SK-N-SH treated with all-trans-retinoic acid at 6 μM for 48 hours (cell line): ENCODE results near the gene CNTNAP2.

Experiments
- PPARA ChIP-seq: fragments of 250-450 bp; sonication (Bioruptor Pico); IDR thresholded peaks from 2 replicates; pipeline ENCODE4 v1.5.0; 2020; ENCODE audit warnings: mild to moderate bottlenecking, borderline replicate concordance
- TOX ChIP-seq: fragments of 250-450 bp; sonication (Bioruptor Pico); IDR thresholded peaks from 2 replicates; pipeline ENCODE4 v1.8.0; 2021; ENCODE audit warnings: mild to moderate bottlenecking, moderate library complexity, borderline replicate concordance

DNA sequence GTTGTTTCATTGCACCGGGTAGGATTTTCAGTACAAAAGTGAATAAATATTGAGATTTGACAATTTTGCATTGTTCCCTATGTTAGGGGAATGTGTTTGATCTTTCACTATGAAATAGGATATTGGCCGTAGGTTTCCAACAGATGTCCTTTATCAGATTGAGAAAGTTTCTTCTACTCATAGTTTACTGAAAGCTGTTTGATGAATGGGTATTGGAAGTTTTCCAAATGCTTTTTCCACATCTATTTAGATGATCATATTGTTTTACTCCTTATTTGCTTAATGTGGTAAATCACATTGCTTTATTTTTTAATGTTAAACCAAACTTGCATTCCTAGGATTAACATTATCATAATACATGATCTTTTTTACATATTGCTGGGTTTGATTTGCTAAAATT, 2296.1 kb downstream of the CNTNAP2 start:
- TF ChIP-seq TOX (CRISPR knock-in tag), result no peak
- no peak for TF ChIP-seq PPARA (CRISPR knock-in tag)
